Keratinocyte (primary cell): Measurements from ENCODE around the gene CCDC85C.

Experiments used
- EZH2 ChIP-seq: IDR thresholded peaks from one replicate; pipeline ENCODE4 v1.6.1; 2012; ENCODE audit warnings: inconsistent platforms, mild to moderate bottlenecking, low read length, moderate library complexity
- TF ChIP-seq, protein P1 (sequence below), 3 experiments: IDR thresholded peaks in 1 of 3; conservative IDR thresholded peaks in 1 of 3; optimal IDR thresholded peaks in 1 of 3; 2 replicates in 2 of 3; 3 replicates in 1 of 3; pipeline versions ENCODE3 to v1.5.1; 2011; ENCODE audit warnings: low read length in 3 of 3, mild to moderate bottlenecking in 3 of 3, moderate library complexity in 2 of 3, control low read depth in 1 of 3, inconsistent platforms in 1 of 3; ENCODE audit not compliant: insufficient read depth in 2 of 3; ENCODE audit errors: extremely low read depth in 1 of 3

DNA sequence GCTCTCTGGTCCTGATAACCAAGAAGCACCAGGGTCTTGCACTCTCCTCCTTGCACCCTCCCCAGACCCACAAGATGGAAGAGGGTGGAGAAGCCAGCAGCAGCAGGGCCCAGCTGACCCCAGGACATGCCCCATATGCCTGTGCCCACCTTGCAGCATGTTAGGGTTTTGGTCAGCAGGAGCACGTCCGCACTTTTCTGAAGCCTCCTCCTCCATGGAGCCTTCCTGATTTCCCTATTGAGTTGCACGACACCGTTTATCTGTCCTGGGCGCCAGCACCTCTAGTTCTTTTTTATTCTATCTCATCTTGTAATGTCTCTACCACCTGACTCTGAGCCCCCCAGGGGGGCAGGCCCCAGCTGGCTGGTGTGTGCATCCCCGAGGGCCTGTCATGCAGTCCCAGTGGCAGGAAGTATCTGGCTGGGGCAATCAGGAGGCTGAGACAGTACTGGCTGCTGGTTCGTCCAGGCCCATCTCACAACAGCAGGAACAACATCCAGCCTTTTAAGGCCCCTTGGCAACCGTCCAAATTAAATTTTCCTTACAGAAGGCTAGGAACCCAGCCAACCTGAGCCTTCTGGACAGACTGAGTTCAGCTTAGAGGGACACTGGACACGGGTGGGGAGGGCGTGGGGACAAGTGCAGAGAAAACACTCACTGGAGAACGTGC, 39.6 kb downstream of the CCDC85C start:
- TF ChIP-seq, protein P1, sequence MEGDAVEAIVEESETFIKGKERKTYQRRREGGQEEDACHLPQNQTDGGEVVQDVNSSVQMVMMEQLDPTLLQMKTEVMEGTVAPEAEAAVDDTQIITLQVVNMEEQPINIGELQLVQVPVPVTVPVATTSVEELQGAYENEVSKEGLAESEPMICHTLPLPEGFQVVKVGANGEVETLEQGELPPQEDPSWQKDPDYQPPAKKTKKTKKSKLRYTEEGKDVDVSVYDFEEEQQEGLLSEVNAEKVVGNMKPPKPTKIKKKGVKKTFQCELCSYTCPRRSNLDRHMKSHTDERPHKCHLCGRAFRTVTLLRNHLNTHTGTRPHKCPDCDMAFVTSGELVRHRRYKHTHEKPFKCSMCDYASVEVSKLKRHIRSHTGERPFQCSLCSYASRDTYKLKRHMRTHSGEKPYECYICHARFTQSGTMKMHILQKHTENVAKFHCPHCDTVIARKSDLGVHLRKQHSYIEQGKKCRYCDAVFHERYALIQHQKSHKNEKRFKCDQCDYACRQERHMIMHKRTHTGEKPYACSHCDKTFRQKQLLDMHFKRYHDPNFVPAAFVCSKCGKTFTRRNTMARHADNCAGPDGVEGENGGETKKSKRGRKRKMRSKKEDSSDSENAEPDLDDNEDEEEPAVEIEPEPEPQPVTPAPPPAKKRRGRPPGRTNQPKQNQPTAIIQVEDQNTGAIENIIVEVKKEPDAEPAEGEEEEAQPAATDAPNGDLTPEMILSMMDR (optimal IDR thresholded peaks at IDR 0.05 in 1 of 3, IDR thresholded peaks at IDR 0.05 in 1 of 3, conservative IDR thresholded peaks at IDR 0.05 in 1 of 3; ENCODE audit: extremely low read depth in 1 of 3, insufficient read depth in 2 of 3, low read length in 3 of 3) = no peak
- TF ChIP-seq EZH2 = no peak
